ENCODE data around the gene SSNA1. TPM values are rescaled to one million over a fixed set of nuclear protein-coding genes. Genes with fewer than 3 reads are reported as not detected.
A peak's percentile ranks its signal among the peaks of the same experiment; 100 is the strongest.

SSNA1 gene
- total and polyA plus RNA-seq, 9 of the 15 experiments (the other 6 are each of a cell fraction or from before 2014, with no cell fraction given): 1.9 to 130 (median 57.1) TPM

DNA sequence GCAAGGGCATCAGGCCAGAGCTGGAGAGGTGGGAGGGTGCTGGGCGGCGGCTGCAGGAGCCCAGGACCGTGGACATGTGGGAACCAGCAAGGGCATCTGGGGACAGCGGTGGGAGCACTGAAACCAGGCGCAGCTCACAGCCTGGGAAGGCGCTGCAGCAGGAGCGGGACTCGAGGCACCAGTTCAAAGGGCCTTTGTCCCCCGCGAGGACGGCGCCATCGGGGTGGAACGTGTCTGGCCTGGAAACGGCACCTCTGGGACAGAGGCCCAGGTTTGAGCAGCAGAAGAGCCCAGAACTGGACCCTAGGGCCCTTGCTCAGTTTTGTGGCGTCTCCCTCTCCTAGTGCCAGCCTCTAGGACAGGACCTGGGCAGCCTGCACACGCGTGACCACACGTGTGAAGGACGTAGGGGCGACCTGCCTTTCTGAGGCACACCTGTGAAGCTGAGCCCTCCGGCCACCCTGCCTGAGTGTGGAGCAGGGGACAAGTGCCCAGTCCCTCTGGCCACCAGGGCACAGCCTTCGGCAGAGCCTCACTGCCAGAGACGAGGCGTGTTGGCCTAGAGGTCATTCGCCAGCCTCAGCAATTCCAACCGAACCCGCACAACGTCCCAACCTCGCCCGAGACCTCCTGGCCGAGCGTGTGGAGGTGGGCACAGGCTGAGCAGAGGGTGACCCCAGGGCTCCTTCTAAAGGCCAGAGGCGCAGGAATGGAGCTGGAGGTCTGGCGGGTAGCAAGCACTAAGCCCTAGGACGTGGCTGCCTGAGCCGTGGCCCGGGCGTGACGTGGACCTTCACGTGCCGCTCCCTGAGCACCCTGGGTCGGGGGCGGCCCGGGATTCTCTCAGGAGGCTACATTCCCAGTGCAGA, 14.4 kb upstream of the SSNA1 start:
- Histone ChIP-seq H3K4me1 (replicated peaks in 1 of 2; ENCODE audit: control insufficient read depth in 2 of 2, insufficient read depth in 2 of 2, low read length in 2 of 2) (peaks cover 3 to 84% of the 10 kb centered on the region in 2 experiments; a peak in 3 of 5 replicates), H3K9me3 (replicated peaks; ENCODE audit: control insufficient read depth, insufficient read depth, low read depth, low read length) (no peaks in the 10 kb centered on the region), H3K4me2 (ENCODE audit: insufficient read depth, low read length) (no peak overlapping the region), H3K27ac (ENCODE audit: extremely low read depth, low read depth, low read length) (no peak overlapping the region), H4K20me1 (replicated peaks; ENCODE audit: control insufficient read depth, insufficient read depth, low read length) (0 out of 2 replicates have a peak, but pooled peaks cover 5% of the 10 kb centered on the region), H3K9ac (ENCODE audit: insufficient read depth in 1 of 2, low read depth in 2 of 2, low read length in 2 of 2) (peak overlapping the region in 1 of 2 experiments; percentile 41; a peak in 2 of 4 replicates), H3K27me3 (ENCODE audit: control insufficient read depth in 2 of 2, insufficient read depth in 2 of 2, low read length in 2 of 2) (peaks cover 5 to 21% of the 10 kb centered on the region in 2 experiments; a peak in 4 of 5 replicates), H3K9me1 (ENCODE audit: control insufficient read depth, insufficient read depth, low read length) (no peaks in the 10 kb centered on the region), H3K4me3 (no peak overlapping the region), H3K36me3 (ENCODE audit: control insufficient read depth, insufficient read depth, low read length) (peaks cover 11% of the 10 kb centered on the region; the same call in 1 of the 3 replicates), H3K79me2 (ENCODE audit: control insufficient read depth, insufficient read depth, low read length) (no peaks in the 10 kb centered on the region), H2AFZ (ENCODE audit: low read depth, low read length) (no peak overlapping the region)
- 60% methylated on average over 45 of the region's 45 CpGs for WGBS (ENCODE audit: insufficient coverage, low coverage, missing lambda C conversion rate)
- DNase-seq (ENCODE audit: extremely low read depth in 1 of 4, low spot score in 3 of 4): no peak
- intact Hi-C loops (cut with micrococcal nuclease) (no loop called here), in situ Hi-C loops (cut with MboI) (no loop called here)
- ATAC-seq: no peak
- BruUV-seq (replicated peaks): no TSS peak
- no peak for FAIRE-seq
- POLR2A ChIA-PET: interaction anchor here (0.6 to 1.8 kb wide), 2 partner anchors 19 to 65 kb away, joined by 4 to 7 read pairs; no protein-coding TSS in a partner anchor
- CTCF ChIA-PET (ENCODE audit: low intra/inter-chr PET ratio): no interaction called here
- TF ChIP-seq FIP1L1 (IDR thresholded peaks at IDR 0.05; ENCODE audit: low read depth, low read length, poor library complexity, severe bottlenecking) (peak; percentile 36), POLR2A (conservative IDR thresholded peaks at IDR 0.05) (peak; percentile 22; the same call in 1 of the 2 replicates), L3MBTL2 (IDR thresholded peaks at IDR 0.05) (no peak), POLR2G (IDR thresholded peaks at IDR 0.05; ENCODE audit: low read depth, low read length) (peak; percentile 71), RBFOX2 (IDR thresholded peaks at IDR 0.05; ENCODE audit: low read depth, low read length) (0 out of 2 replicates have a peak, but pooled peaks have one; percentile 15), CREM (IDR thresholded peaks at IDR 0.05; ENCODE audit: low read depth) (no peak), TEAD1 (CRISPR knock-in tag; IDR thresholded peaks at IDR 0.05) (no peak), SETDB1 (IDR thresholded peaks at IDR 0.05; ENCODE audit: low read length) (no peak), PHF20 (IDR thresholded peaks at IDR 0.05; ENCODE audit: partially characterized antibody) (no peak), TEAD2 (tag; IDR thresholded peaks at IDR 0.05) (no peak)
- TF ChIP-seq, protein P1, sequence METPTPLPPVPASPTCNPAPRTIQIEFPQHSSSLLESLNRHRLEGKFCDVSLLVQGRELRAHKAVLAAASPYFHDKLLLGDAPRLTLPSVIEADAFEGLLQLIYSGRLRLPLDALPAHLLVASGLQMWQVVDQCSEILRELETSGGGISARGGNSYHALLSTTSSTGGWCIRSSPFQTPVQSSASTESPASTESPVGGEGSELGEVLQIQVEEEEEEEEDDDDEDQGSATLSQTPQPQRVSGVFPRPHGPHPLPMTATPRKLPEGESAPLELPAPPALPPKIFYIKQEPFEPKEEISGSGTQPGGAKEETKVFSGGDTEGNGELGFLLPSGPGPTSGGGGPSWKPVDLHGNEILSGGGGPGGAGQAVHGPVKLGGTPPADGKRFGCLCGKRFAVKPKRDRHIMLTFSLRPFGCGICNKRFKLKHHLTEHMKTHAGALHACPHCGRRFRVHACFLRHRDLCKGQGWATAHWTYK (CRISPR knock-in tag; IDR thresholded peaks at IDR 0.05): peak; percentile 69; the same call in 1 of the 2 replicates
- TF ChIP-seq, protein P2, sequence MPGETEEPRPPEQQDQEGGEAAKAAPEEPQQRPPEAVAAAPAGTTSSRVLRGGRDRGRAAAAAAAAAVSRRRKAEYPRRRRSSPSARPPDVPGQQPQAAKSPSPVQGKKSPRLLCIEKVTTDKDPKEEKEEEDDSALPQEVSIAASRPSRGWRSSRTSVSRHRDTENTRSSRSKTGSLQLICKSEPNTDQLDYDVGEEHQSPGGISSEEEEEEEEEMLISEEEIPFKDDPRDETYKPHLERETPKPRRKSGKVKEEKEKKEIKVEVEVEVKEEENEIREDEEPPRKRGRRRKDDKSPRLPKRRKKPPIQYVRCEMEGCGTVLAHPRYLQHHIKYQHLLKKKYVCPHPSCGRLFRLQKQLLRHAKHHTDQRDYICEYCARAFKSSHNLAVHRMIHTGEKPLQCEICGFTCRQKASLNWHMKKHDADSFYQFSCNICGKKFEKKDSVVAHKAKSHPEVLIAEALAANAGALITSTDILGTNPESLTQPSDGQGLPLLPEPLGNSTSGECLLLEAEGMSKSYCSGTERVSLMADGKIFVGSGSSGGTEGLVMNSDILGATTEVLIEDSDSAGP (CRISPR knock-in tag; IDR thresholded peaks at IDR 0.05): no peak
